ENCODE measurements around the gene RNF149.
"Not testable (repeated sequence)": the region's sequence is repeated elsewhere in the genome, so short reads cannot be mapped to it uniquely, and the experiment has no call there.

Gene RNF149

GRCh38 chr2:101308432-101309210 is at the start of gene RNF149:
TSS of gene RNF149 (minus strand) at chr2:101308701. CDS start at chr2:101308588, 113 bp downstream.
- peak; percentile 73 for DNase-seq

- no peak for DNase-seq
These were observed 48.9 kb upstream of the RNF149 start for GRCh38 chr2:101357376-101357775.

- no peak for DNase-seq
These were observed 48.0 kb upstream of the RNF149 start for GRCh38 chr2:101356521-101356920.

- DNase-seq, result no peak
These were observed 47.6 kb upstream of the RNF149 start for GRCh38 chr2:101356055-101356454.

- no peak for DNase-seq
These were observed 47.0 kb upstream of the RNF149 start for GRCh38 chr2:101355401-101356054.

GRCh38 chr2:101354420-101355311 is 46.2 kb upstream of the RNF149 start:
- no peak for DNase-seq

- DNase-seq, result not testable (repeated sequence)
These were observed 44.1 kb upstream of the RNF149 start for GRCh38 chr2:101352631-101353030.

GRCh38 chr2:101351207-101351606 is 42.7 kb upstream of the RNF149 start:
- DNase-seq, result no peak

GRCh38 chr2:101349893-101350662 is 41.6 kb upstream of the RNF149 start:
- no peak for DNase-seq

GRCh38 chr2:101348883-101349282 is 40.4 kb upstream of the RNF149 start:
- no peak for DNase-seq

- no peak for DNase-seq
These were observed 38.4 kb upstream of the RNF149 start for GRCh38 chr2:101346909-101347308.

- DNase-seq, result no peak
These were observed 35.6 kb upstream of the RNF149 start for GRCh38 chr2:101344137-101344536.

GRCh38 chr2:101342625-101343008 is 34.1 kb upstream of the RNF149 start:
- no peak for DNase-seq

- DNase-seq, result peak; percentile 49
These were observed 33.6 kb upstream of the RNF149 start for GRCh38 chr2:101341901-101342624.

- no peak for DNase-seq
These were observed 32.9 kb upstream of the RNF149 start for GRCh38 chr2:101341421-101341820.

- DNase-seq, result no peak
These were observed 31.6 kb upstream of the RNF149 start for GRCh38 chr2:101340141-101340551.

- DNase-seq, result no peak
These were observed 30.9 kb upstream of the RNF149 start for GRCh38 chr2:101339266-101339880.

- no peak for DNase-seq
These were observed 29.4 kb upstream of the RNF149 start for GRCh38 chr2:101337877-101338276.

GRCh38 chr2:101332885-101333766 is 24.6 kb upstream of the RNF149 start:
- DNase-seq, result no peak

- DNase-seq, result no peak
These were observed 22.7 kb upstream of the RNF149 start for GRCh38 chr2:101331202-101331601.
